MG63 (cell line): ENCODE data around the gene LRGUK. TPM values are rescaled to one million over a fixed set of nuclear protein-coding genes. Genes with fewer than 3 reads are reported as not detected.
A peak's percentile ranks its signal among the peaks of the same experiment; 100 is the strongest.

Source experiments
- DNase-seq: peaks from one replicate; pipeline ENCODE4 v3.0.0-alpha.2; 2020
- H3K27me3 ChIP-seq: fragments of 250-450 bp; sonication (Bioruptor Pico); 2 replicates; pipeline ENCODE4 v1.5.1; 2020; ENCODE audit warnings: mild to moderate bottlenecking, moderate library complexity
- H3K36me3 ChIP-seq: fragments of 250-450 bp; sonication (Bioruptor Pico); 2 replicates; pipeline ENCODE4 v1.5.1; 2020; ENCODE audit warnings: mild to moderate bottlenecking, moderate library complexity
- H3K4me3 ChIP-seq: fragments of 250-450 bp; sonication (Bioruptor Pico); 2 replicates; pipeline ENCODE4 v1.5.1; 2020; ENCODE audit warnings: mild to moderate bottlenecking, moderate library complexity
- H3K9me3 ChIP-seq: fragments of 250-450 bp; sonication (Bioruptor Pico); 2 replicates; pipeline ENCODE4 v1.5.1; 2020; ENCODE audit warnings: mild to moderate bottlenecking, moderate library complexity
- total RNA-seq: library from RNA; depleted of rRNA; stranded (reverse); fragments of >200 nt; shearing (Covaris generic); gene quantifications from 2 replicates; pipeline ENCODE4 v1.2.3, GENCODE V29; 2014; ENCODE audit warnings: low replicate concordance

LRGUK gene
- total RNA-seq, 1 experiment from 2014 or later, result not detected

GRCh38 chr7:134167250-134167649 is 40.1 kb downstream of the LRGUK start:
- no peak for DNase-seq
- no peaks in the 10 kb centered on the region for H3K9me3 ChIP-seq
- no peaks in the 10 kb centered on the region for H3K36me3 ChIP-seq
- no peak overlapping the region for H3K4me3 ChIP-seq
- no peaks in the 10 kb centered on the region for H3K27me3 ChIP-seq

DNA sequence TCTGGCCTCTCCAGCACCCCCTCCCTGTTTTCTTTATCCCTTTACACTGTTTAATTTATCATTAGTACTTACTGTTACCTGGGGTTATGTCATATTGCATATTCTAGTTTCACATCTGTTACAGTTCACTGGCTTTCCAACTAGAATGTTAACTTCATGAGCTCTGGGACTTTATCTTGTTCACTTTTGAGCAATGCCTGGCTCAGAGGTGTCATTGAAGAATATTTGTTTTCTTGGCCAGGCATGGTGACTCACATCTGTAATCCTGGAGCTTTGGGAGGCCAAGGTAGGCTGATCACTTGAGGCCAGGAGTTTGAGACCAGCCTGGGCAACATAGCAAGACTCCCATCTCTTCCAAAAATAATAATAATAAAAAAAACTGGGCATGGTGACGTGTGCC is 40.7 kb downstream of the LRGUK start:
- DNase-seq, result no peak
- no peaks in the 10 kb centered on the region for H3K9me3 ChIP-seq
- no peak overlapping the region for H3K4me3 ChIP-seq
- H3K36me3 ChIP-seq, result no peaks in the 10 kb centered on the region
- no peaks in the 10 kb centered on the region for H3K27me3 ChIP-seq

DNA sequence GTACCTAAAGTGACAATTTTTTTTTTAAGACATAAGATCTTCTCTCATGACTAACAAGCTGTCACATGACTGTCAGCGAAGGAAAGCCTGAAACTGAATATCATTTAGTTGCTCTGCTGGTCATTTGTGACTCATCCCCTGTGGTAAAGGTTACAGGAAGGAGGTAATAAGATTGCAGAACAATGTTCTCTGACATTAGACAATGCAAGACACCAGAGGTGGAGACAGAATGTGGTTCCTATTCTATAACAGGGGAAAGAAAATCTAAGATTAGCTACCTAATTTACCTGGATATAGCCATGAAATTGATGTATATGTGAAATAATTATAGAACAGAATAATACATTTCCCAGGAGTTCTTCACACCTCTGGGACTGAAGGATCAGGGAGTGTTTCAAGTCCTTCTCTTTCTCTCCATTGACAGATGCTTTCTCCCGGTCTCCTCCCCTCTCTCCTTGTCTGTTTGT is 47.7 kb downstream of the LRGUK start:
- peak; percentile 3 for DNase-seq

GRCh38 chr7:134175334-134176036 is 48.3 kb downstream of the LRGUK start:
- Histone ChIP-seq H3K27me3 (no peaks in the 10 kb centered on the region), H3K4me3 (no peak overlapping the region), H3K9me3 (no peaks in the 10 kb centered on the region), H3K36me3 (no peaks in the 10 kb centered on the region)
- DNase-seq, result no peak

More for the DNA sequence above, 47.7 kb downstream of the LRGUK start:
- no peaks in the 10 kb centered on the region for H3K27me3 ChIP-seq
- no peaks in the 10 kb centered on the region for H3K9me3 ChIP-seq
- H3K4me3 ChIP-seq, result no peak overlapping the region
- H3K36me3 ChIP-seq, result no peaks in the 10 kb centered on the region

DNA sequence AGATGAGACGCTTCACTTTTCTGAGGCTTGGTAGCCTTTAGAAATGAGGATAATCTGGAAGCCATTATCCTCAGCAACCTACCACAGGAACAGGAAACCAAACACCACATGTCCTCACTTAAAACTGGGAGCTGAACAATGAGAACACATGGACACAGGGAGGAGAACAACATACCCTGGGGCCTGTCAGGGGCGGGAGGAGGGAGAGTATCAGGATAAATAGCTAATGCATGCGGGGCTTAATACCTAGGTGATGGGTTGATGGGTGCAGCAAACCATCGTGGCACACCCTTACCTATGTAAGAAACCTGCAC is 48.9 kb downstream of the LRGUK start:
- Histone ChIP-seq H3K9me3 (no peaks in the 10 kb centered on the region), H3K4me3 (no peak overlapping the region), H3K36me3 (no peaks in the 10 kb centered on the region), H3K27me3 (no peaks in the 10 kb centered on the region)
- DNase-seq, result no peak

DNA sequence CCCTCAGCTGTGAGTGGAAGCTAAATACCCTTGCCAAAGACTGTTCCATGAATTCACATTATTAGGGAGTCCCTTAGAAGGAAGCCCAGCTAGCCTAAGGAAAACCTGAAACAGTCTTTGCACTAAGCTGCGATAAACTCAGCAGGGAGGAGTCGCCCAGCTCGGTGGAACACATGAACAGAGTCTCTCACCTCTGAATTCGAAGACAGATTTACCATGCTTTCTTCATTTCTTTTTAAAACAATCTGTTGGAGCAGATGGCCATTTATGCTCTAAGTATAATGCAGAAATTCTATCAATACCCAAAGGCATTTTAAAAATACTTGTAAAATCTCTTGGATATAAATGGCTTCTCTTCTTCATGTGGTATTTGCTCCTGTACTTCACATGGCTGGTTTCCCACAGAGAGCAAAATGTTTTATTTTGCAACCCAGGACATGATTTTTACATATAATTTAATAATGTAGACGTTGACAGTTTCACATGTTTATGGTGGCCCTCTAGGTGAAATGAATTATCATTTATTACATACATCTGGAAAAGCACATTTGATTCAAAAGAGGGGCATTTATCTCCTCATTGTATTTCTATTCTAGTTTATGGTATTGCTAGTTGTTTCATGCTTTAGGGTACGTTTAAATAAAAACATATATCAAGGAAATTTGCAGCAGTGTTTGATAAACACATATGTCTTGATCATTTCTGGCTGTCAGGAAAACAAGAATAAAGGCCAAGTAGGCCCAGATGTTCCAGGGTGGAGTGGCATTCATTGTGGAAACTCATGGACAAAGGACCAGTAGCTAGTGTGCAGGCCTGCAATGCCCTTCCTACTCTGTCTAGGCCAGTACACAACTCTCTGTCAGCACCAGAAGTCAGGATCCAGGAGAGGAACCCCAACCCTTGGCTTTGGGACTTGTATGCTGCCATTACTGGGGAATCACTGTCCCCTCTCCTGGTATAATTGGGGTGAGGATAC is 52.2 kb downstream of the LRGUK start:
- Histone ChIP-seq H3K27me3 (no peaks in the 10 kb centered on the region), H3K9me3 (no peaks in the 10 kb centered on the region), H3K4me3 (no peak overlapping the region), H3K36me3 (no peaks in the 10 kb centered on the region)
- DNase-seq, result no peak

DNA sequence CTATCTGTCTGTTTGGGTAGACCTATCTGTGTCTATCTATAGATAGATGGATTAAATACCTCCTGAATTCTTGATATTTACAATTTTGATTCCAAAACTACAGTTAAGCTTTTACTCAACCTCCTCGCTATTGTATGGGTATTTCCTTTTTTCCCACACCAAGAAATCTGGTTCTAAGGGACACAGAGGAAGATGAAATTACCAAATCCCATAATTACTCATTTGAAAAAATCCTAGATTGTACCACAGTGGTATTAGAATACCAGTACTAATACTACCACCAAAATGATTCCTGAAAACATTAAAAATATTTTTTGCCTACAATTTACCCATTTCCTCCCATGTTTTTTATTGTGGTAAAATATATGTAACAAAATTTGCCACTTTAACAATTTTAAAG is 53.2 kb downstream of the LRGUK start:
- no peaks in the 10 kb centered on the region for H3K36me3 ChIP-seq
- no peaks in the 10 kb centered on the region for H3K27me3 ChIP-seq
- no peaks in the 10 kb centered on the region for H3K9me3 ChIP-seq
- no peak for DNase-seq
- no peak overlapping the region for H3K4me3 ChIP-seq

- Histone ChIP-seq H3K9me3 (no peaks in the 10 kb centered on the region), H3K36me3 (no peaks in the 10 kb centered on the region), H3K4me3 (no peak overlapping the region), H3K27me3 (no peaks in the 10 kb centered on the region)
- no peak for DNase-seq
Measured at GRCh38 chr7:134182078-134182477, 54.9 kb downstream of the LRGUK start.

DNA sequence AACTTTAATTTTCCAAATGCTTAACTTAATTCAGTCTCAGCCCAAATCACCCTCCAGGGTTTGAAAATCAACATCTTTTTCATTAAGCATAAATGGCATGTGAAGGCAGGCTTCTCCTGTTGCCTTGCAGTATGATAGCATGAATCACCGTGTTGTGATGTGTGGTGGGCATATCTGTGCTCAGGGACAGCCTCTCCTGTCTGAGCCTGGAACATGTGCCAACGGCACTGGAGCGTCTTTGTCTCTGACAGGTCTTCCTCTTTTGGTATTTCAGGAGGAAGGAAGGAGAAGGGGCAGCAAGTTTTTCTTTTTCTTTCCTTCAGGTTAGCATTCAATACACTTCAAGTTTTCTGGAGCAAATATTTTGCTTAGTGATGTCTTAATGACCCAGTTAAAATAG is 57.6 kb downstream of the LRGUK start:
- DNase-seq, result no peak
- Histone ChIP-seq H3K36me3 (no peaks in the 10 kb centered on the region), H3K27me3 (no peaks in the 10 kb centered on the region), H3K9me3 (no peaks in the 10 kb centered on the region), H3K4me3 (no peak overlapping the region)

DNA sequence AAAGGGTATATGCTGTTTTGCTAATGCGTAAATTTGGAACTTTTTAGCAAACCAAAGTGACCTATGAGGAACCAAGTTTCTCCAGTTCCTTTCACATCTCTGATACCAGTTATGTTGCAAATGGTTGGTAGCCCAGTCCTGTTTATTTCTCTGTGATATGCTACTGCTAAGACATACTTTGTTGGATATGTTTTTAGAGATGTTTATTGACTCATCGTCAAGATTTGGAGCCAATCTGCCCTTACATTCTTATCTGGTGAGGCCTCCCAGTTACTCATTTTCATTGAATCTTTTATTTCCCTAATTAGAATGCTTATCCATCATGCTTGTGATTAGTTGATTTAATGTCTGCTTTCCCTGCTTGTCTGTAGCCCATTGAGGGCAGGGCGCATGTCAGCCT is 58.9 kb downstream of the LRGUK start:
- H3K36me3 ChIP-seq, result no peaks in the 10 kb centered on the region
- no peaks in the 10 kb centered on the region for H3K27me3 ChIP-seq
- no peak for DNase-seq
- H3K9me3 ChIP-seq, result no peaks in the 10 kb centered on the region
- H3K4me3 ChIP-seq, result no peak overlapping the region

- H3K4me3 ChIP-seq, result no peak overlapping the region
- no peaks in the 10 kb centered on the region for H3K36me3 ChIP-seq
- DNase-seq, result no peak
- H3K9me3 ChIP-seq, result no peaks in the 10 kb centered on the region
- H3K27me3 ChIP-seq, result no peaks in the 10 kb centered on the region
Measured at GRCh38 chr7:134186801-134187200, 59.7 kb downstream of the LRGUK start.

- DNase-seq, result no peak
- Histone ChIP-seq H3K4me3 (no peak overlapping the region), H3K9me3 (no peaks in the 10 kb centered on the region), H3K27me3 (no peaks in the 10 kb centered on the region), H3K36me3 (no peaks in the 10 kb centered on the region)
Measured at GRCh38 chr7:134187893-134188292, 60.8 kb downstream of the LRGUK start.

DNA sequence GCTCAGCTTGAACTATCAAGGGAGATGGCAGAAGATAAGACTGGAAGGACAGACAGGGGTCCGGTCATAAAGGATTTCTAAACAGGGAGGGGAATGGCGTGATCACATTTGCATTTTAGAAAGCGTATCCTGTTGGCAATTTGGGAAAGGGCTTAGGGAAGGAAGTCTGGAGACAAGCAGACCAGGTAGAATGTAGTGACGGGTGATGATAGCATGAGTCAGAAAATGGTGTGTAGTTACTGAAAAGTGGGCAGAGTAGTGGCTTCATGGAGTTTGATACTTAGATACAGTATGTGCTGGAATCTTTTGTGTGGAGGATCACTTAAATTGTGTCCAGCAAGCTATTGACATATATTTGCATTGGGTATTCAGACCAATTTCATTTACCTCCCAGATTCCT is 61.2 kb downstream of the LRGUK start:
- Histone ChIP-seq H3K27me3 (no peaks in the 10 kb centered on the region), H3K4me3 (no peak overlapping the region), H3K9me3 (no peaks in the 10 kb centered on the region), H3K36me3 (no peaks in the 10 kb centered on the region)
- no peak for DNase-seq

- H3K9me3 ChIP-seq, result no peaks in the 10 kb centered on the region
Measured at GRCh38 chr7:134189559-134189958, 62.4 kb downstream of the LRGUK start.

DNA sequence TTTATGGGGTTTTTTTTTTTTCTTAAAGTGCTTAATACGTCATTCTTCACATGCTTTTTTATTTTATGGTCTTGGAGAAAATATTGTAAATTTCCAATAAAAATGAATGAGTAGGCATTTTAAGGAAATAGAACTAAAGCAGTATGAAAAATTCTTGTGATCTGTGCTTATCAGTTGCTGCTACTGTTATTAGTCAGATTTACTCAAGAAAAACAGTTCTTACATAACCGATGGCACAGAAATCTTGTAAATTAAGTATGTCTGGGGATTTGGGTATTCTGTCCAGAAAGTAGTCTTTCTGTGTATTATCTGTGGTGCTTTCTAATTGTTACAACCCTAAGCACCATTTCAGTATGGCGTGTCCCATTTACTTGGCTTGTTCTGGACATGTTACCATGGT is 64.7 kb downstream of the LRGUK start:
- Histone ChIP-seq H3K36me3 (no peaks in the 10 kb centered on the region), H3K27me3 (no peaks in the 10 kb centered on the region), H3K9me3 (no peaks in the 10 kb centered on the region), H3K4me3 (no peak overlapping the region)
- DNase-seq, result no peak

More at GRCh38 chr7:134189559-134189958, 62.4 kb downstream of the LRGUK start:
- Histone ChIP-seq H3K27me3 (no peaks in the 10 kb centered on the region), H3K36me3 (no peaks in the 10 kb centered on the region), H3K4me3 (no peak overlapping the region)
- no peak for DNase-seq

GRCh38 chr7:134193240-134193639 is 66.1 kb downstream of the LRGUK start:
- no peak for DNase-seq
- H3K4me3 ChIP-seq, result no peak overlapping the region
- H3K27me3 ChIP-seq, result no peaks in the 10 kb centered on the region
- H3K36me3 ChIP-seq, result no peaks in the 10 kb centered on the region
- no peaks in the 10 kb centered on the region for H3K9me3 ChIP-seq

GRCh38 chr7:134195252-134195651 is 68.1 kb downstream of the LRGUK start:
- DNase-seq, result no peak
- Histone ChIP-seq H3K36me3 (no peaks in the 10 kb centered on the region), H3K4me3 (no peak overlapping the region), H3K27me3 (no peaks in the 10 kb centered on the region), H3K9me3 (no peaks in the 10 kb centered on the region)

GRCh38 chr7:134196439-134196838 is 69.3 kb downstream of the LRGUK start:
- Histone ChIP-seq H3K4me3 (no peak overlapping the region), H3K36me3 (no peaks in the 10 kb centered on the region), H3K27me3 (no peaks in the 10 kb centered on the region), H3K9me3 (no peaks in the 10 kb centered on the region)
- DNase-seq, result no peak
